Liver (tissue), 9 donors: ENCODE results near the gene SEMA7A. TPM values are rescaled to one million over a fixed set of nuclear protein-coding genes. Genes with fewer than 3 reads are reported as not detected.

ENCODE experiments used
- DNase-seq: peaks from one replicate; pipeline ENCODE4 v3.0.0-alpha.2; 2017; ENCODE audit warnings: low spot score
- H3K27ac ChIP-seq, 2 donors: one replicate each; pipeline ENCODE4 v1.7.0; 2013; ENCODE audit warnings: inconsistent platforms in 2 of 2, low read length in 2 of 2, control low read depth in 1 of 2, low read depth in 1 of 2, mild to moderate bottlenecking in 1 of 2
- H3K27me3 ChIP-seq, 4 donors: one replicate each; pipeline versions ENCODE4 v1.6.1 to v1.7.0; 2013; ENCODE audit warnings: low read length in 3 of 4, inconsistent platforms in 1 of 4, mild to moderate bottlenecking in 1 of 4, moderate library complexity in 1 of 4; ENCODE audit not compliant: control insufficient read depth in 4 of 4, insufficient read depth in 4 of 4
- H3K36me3 ChIP-seq, 4 donors: one replicate each; pipeline versions ENCODE4 v1.6.1 to v1.7.0; 2013; ENCODE audit warnings: low read length in 3 of 4, mild to moderate bottlenecking in 3 of 4, low read depth in 1 of 4, moderate library complexity in 1 of 4; ENCODE audit not compliant: control insufficient read depth in 4 of 4, insufficient read depth in 3 of 4
- H3K4me1 ChIP-seq, 4 donors: one replicate each; pipeline versions ENCODE4 v1.6.1 to v1.7.0; 2013; ENCODE audit warnings: low read length in 3 of 4, mild to moderate bottlenecking in 3 of 4, moderate library complexity in 1 of 4; ENCODE audit not compliant: control insufficient read depth in 4 of 4, insufficient read depth in 4 of 4
- H3K4me3 ChIP-seq, 3 donors: one replicate each; pipeline versions ENCODE4 v1.6.1 to v1.7.0; 2013; ENCODE audit warnings: low read length in 3 of 3, control low read depth in 1 of 3, low read depth in 1 of 3, mild to moderate bottlenecking in 1 of 3
- H3K9ac ChIP-seq, 2 donors: one replicate each; pipeline ENCODE4 v1.7.0; 2013; ENCODE audit warnings: low read length in 2 of 2, mild to moderate bottlenecking in 2 of 2, moderate library complexity in 2 of 2, control low read depth in 1 of 2, low read depth in 1 of 2
- H3K9me3 ChIP-seq, 4 donors: one replicate each; pipeline versions ENCODE4 v1.6.1 to v1.7.0; 2013; ENCODE audit warnings: low read length in 3 of 4; ENCODE audit not compliant: control insufficient read depth in 4 of 4
- EGR1 ChIP-seq, 2 donors: IDR thresholded peaks; 2 replicates each; pipeline ENCODE4 v1.6.1; 2016 to 2018; ENCODE audit warnings: antibody characterized with exemption in 2 of 2, low read depth in 2 of 2
- FOXA1 ChIP-seq: IDR thresholded peaks from 2 replicates; pipeline ENCODE4 v1.6.1; 2016; ENCODE audit warnings: antibody characterized with exemption
- HNF4A ChIP-seq, 2 donors: conservative IDR thresholded peaks; 2 replicates each; pipeline ENCODE4 v1.6.1; 2016; ENCODE audit warnings: antibody characterized with exemption in 2 of 2, mild to moderate bottlenecking in 2 of 2
- HNF4G ChIP-seq: IDR thresholded peaks from 2 replicates; pipeline ENCODE4 v1.6.1; 2016; ENCODE audit warnings: antibody characterized with exemption
- JUND ChIP-seq, 2 donors: IDR thresholded peaks; 2 replicates each; pipeline ENCODE4 v1.6.1; 2016; ENCODE audit warnings: antibody characterized with exemption in 2 of 2
- NR2F2 ChIP-seq: IDR thresholded peaks from 2 replicates; pipeline ENCODE4 v1.6.1; 2016; ENCODE audit warnings: antibody characterized with exemption
- RAD21 ChIP-seq, 2 donors: IDR thresholded peaks; 2 replicates each; pipeline ENCODE4 v1.6.1; 2016; ENCODE audit warnings: antibody characterized with exemption in 2 of 2, mild to moderate bottlenecking in 2 of 2
- RXRA ChIP-seq, 2 donors: IDR thresholded peaks; 2 replicates each; pipeline ENCODE4 v1.6.1; 2017 to 2018; ENCODE audit warnings: antibody characterized with exemption in 2 of 2, mild to moderate bottlenecking in 1 of 2
- TAF1 ChIP-seq: conservative IDR thresholded peaks from 2 replicates; pipeline ENCODE4 v1.6.1; 2016; ENCODE audit warnings: antibody characterized with exemption, mild to moderate bottlenecking
- YY1 ChIP-seq: IDR thresholded peaks from 2 replicates; pipeline ENCODE4 v1.6.1; 2016; ENCODE audit warnings: antibody characterized with exemption, mild to moderate bottlenecking
- WGBS: extraction: QIAGEN DNeasy Blood & Tissue Kit; methylation state at CpG from one replicate; pipeline ENCODE4 v1.1.7; 2013; 5-methylcytosine and 5-hydroxymethylcytosine counted together
- polyA plus RNA-seq, 2 donors: library from polyadenylated mRNA; stranded (reverse) in 1 of 2; unstranded in 1 of 2; fragments of 200-250 nt in 1 of 2; fragments of >200 nt in 1 of 2; fragmentation: Nextera tagmentation in 1 of 2; extraction: Ambion mirVana in 1 of 2; gene quantifications; one replicate each; pipeline versions ENCODE4 v1.2.1 to v1.2.3, GENCODE V29; 2013 to 2015
- total RNA-seq, 2 donors: library from RNA; depleted of rRNA; stranded (reverse); fragments of >200 nt; gene quantifications; one replicate each; pipeline ENCODE4 v1.2.3, GENCODE V29; 2014
- TF ChIP-seq, protein P1 (sequence below): fragments of 150-350 bp; IDR thresholded peaks from 2 replicates; pipeline ENCODE4 v1.5.1; 2017; ENCODE audit warnings: improper control_type of control experiment, low read depth, low read length; ENCODE audit not compliant: missing input control
- TF ChIP-seq, protein P2 (sequence below): IDR thresholded peaks from 2 replicates; pipeline ENCODE4 v1.6.1; 2016; ENCODE audit warnings: antibody characterized with exemption, mild to moderate bottlenecking
- TF ChIP-seq, protein P3 (sequence below): IDR thresholded peaks from 2 replicates; pipeline ENCODE4 v1.6.1; 2016; ENCODE audit warnings: antibody characterized with exemption
- TF ChIP-seq, protein P4 (sequence below): IDR thresholded peaks from 2 replicates; pipeline ENCODE4 v1.6.1; 2016; ENCODE audit warnings: antibody characterized with exemption
- TF ChIP-seq, protein P5 (sequence below): IDR thresholded peaks from 2 replicates; pipeline ENCODE4 v1.6.1; 2016; ENCODE audit warnings: antibody characterized with exemption
- donor health status: healthy.
- donor health status: healthy.
- donor health status: healthy.
- donor health status: healthy.
- donor health status: healthy.

Gene SEMA7A
- total and polyA plus RNA-seq, 4 donors: 0.14 to 18.1 (median 1.4) TPM

DNA sequence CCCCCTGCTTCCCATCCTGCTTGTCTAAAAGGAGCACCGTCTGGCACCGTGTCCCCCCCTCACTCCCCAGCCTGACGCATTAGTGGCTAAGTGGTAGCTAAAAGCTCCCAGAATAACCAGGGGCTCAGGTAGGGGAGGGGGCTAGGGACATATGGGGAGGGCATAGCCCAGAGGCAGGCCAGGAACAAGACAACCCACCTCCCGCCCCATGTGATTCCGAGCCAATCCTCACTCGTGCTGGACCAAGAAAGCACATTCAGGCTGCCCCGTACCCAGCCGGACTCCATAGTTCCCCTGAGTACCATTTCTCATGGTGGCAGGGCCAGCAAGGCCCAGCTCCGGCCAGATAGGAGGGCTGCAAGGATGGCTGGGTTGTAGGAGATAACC lies 11.5 kb downstream of the SEMA7A start:
- Histone ChIP-seq H3K27ac (no peak overlapping the region), H3K4me3 (no peak overlapping the region), H3K9me3 (no peaks in the 10 kb centered on the region), H3K4me1 (peaks cover 0 to 7% (median 2%) of the 10 kb centered on the region in 4 donors), H3K27me3 (no peaks in the 10 kb centered on the region), H3K9ac (no peak overlapping the region), H3K36me3 (no peaks in the 10 kb centered on the region)
- DNase-seq: no peak
- TF ChIP-seq, protein P1, sequence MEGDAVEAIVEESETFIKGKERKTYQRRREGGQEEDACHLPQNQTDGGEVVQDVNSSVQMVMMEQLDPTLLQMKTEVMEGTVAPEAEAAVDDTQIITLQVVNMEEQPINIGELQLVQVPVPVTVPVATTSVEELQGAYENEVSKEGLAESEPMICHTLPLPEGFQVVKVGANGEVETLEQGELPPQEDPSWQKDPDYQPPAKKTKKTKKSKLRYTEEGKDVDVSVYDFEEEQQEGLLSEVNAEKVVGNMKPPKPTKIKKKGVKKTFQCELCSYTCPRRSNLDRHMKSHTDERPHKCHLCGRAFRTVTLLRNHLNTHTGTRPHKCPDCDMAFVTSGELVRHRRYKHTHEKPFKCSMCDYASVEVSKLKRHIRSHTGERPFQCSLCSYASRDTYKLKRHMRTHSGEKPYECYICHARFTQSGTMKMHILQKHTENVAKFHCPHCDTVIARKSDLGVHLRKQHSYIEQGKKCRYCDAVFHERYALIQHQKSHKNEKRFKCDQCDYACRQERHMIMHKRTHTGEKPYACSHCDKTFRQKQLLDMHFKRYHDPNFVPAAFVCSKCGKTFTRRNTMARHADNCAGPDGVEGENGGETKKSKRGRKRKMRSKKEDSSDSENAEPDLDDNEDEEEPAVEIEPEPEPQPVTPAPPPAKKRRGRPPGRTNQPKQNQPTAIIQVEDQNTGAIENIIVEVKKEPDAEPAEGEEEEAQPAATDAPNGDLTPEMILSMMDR: no peak
- WGBS: 92% methylated on average over 9 of the region's 9 CpGs

DNA sequence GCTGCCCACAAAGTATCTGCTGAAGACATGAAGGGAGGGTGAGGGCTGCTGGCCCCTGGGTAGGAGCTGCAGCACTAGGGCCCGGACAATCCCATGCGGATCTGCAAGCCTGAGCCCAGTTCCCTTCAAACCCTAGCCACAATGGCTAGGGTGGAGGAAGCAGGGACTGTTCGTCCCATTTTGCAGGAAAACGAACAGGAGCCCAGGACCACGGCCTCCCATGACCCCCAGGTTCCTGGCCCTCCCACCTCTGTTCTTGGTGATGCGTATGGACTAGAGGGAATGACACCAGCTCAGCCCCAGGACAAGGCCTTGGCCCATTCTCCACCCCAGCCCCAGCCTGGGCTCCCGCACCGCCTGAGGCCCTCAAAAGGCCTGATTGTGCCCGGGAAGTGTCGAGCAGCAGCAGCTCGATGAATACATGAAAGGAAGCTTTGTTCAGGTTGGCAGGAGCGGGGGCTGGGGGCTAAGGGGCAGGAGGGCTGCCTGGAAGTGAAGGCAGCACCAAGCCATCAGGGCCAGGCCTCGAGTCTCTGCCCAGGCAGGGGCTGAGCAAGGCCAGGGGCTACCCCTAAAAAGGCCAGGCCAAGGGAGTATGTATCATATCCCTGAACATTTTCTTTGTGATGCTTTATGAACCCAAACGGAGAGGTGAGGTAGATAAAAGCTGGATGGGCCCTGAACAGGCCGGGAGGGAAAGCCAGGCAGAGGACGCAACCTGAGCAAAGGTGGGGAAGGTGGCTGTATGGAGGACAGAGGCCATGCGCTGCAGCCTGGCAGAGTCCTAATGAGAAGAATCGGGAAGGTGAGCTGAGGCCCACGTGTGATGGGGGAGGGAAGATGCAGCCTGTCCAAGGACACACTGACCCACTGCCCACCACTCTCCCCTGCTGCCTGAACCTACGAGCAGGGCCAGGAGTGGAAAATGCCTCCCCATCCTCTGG lies 12.2 kb downstream of the SEMA7A start:
- 95% methylated on average over 20 of the region's 20 CpGs for WGBS
- Histone ChIP-seq H3K27ac (no peak overlapping the region), H3K9ac (no peak overlapping the region), H3K36me3 (no peaks in the 10 kb centered on the region), H3K9me3 (no peaks in the 10 kb centered on the region), H3K27me3 (no peaks in the 10 kb centered on the region), H3K4me1 (peaks cover 0 to 7% (median 2%) of the 10 kb centered on the region in 4 donors), H3K4me3 (no peak overlapping the region)
- TF ChIP-seq JUND (IDR thresholded peaks at IDR 0.05) (no peak), FOXA1 (no peak), NR2F2 (no peak), YY1 (no peak), HNF4G (no peak), HNF4A (conservative IDR thresholded peaks at IDR 0.05) (no peak), RAD21 (IDR thresholded peaks at IDR 0.05) (no peak), TAF1 (no peak), RXRA (IDR thresholded peaks at IDR 0.05) (no peak), EGR1 (IDR thresholded peaks at IDR 0.05; ENCODE audit: low read depth in 2 of 2) (no peak)
- TF ChIP-seq, protein P2, sequence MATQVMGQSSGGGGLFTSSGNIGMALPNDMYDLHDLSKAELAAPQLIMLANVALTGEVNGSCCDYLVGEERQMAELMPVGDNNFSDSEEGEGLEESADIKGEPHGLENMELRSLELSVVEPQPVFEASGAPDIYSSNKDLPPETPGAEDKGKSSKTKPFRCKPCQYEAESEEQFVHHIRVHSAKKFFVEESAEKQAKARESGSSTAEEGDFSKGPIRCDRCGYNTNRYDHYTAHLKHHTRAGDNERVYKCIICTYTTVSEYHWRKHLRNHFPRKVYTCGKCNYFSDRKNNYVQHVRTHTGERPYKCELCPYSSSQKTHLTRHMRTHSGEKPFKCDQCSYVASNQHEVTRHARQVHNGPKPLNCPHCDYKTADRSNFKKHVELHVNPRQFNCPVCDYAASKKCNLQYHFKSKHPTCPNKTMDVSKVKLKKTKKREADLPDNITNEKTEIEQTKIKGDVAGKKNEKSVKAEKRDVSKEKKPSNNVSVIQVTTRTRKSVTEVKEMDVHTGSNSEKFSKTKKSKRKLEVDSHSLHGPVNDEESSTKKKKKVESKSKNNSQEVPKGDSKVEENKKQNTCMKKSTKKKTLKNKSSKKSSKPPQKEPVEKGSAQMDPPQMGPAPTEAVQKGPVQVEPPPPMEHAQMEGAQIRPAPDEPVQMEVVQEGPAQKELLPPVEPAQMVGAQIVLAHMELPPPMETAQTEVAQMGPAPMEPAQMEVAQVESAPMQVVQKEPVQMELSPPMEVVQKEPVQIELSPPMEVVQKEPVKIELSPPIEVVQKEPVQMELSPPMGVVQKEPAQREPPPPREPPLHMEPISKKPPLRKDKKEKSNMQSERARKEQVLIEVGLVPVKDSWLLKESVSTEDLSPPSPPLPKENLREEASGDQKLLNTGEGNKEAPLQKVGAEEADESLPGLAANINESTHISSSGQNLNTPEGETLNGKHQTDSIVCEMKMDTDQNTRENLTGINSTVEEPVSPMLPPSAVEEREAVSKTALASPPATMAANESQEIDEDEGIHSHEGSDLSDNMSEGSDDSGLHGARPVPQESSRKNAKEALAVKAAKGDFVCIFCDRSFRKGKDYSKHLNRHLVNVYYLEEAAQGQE: no peak
- TF ChIP-seq, protein P1: no peak
- TF ChIP-seq, protein P3, sequence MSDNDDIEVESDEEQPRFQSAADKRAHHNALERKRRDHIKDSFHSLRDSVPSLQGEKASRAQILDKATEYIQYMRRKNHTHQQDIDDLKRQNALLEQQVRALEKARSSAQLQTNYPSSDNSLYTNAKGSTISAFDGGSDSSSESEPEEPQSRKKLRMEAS: no peak
- TF ChIP-seq, protein P4, sequence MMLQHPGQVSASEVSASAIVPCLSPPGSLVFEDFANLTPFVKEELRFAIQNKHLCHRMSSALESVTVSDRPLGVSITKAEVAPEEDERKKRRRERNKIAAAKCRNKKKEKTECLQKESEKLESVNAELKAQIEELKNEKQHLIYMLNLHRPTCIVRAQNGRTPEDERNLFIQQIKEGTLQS: no peak
- TF ChIP-seq, protein P5, sequence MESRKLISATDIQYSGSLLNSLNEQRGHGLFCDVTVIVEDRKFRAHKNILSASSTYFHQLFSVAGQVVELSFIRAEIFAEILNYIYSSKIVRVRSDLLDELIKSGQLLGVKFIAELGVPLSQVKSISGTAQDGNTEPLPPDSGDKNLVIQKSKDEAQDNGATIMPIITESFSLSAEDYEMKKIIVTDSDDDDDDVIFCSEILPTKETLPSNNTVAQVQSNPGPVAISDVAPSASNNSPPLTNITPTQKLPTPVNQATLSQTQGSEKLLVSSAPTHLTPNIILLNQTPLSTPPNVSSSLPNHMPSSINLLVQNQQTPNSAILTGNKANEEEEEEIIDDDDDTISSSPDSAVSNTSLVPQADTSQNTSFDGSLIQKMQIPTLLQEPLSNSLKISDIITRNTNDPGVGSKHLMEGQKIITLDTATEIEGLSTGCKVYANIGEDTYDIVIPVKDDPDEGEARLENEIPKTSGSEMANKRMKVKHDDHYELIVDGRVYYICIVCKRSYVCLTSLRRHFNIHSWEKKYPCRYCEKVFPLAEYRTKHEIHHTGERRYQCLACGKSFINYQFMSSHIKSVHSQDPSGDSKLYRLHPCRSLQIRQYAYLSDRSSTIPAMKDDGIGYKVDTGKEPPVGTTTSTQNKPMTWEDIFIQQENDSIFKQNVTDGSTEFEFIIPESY: no peak
- DNase-seq: no peak
